Adrenal gland (tissue), 12 donors: Measurements from ENCODE around the gene CREBL2. TPM values are rescaled to one million over a fixed set of nuclear protein-coding genes. Genes with fewer than 3 reads are reported as not detected.

ENCODE experiments used
- DNase-seq, 7 donors: peaks; one replicate each; pipeline ENCODE4 v3.0.0-alpha.2; 2019 to 2020
- H3K27ac ChIP-seq, 5 donors: fragments of 200-600 bp; sonication (generic) in 4 of 5; 1 replicate in 3 of 5; 2 replicates in 2 of 5; pipeline versions ENCODE4 v1.5.1 to v1.8.0; 2016 to 2020; ENCODE audit warnings: mild to moderate bottlenecking in 1 of 5
- H3K27me3 ChIP-seq: fragments of 200-600 bp; 2 replicates; pipeline ENCODE4 v1.8.0; 2021
- H3K36me3 ChIP-seq, 2 donors: fragments of 200-600 bp; replicated peaks in 1 of 2; 1 replicate in 1 of 2; 2 replicates in 1 of 2; pipeline versions ENCODE4 v1.5.1 to v1.8.0; 2018 to 2022
- H3K4me1 ChIP-seq, 2 donors: fragments of 200-600 bp; replicated peaks in 1 of 2; 1 replicate in 1 of 2; 2 replicates in 1 of 2; pipeline versions ENCODE4 v1.5.1 to v1.8.0; 2018 to 2021
- H3K4me3 ChIP-seq, 4 donors: fragments of 200-600 bp; sonication (generic) in 3 of 4; one replicate each; pipeline ENCODE4 v1.5.1; 2016 to 2018
- H3K9me3 ChIP-seq, 3 donors: fragments of 200-600 bp; sonication (generic) in 1 of 3; replicated peaks in 1 of 3; 1 replicate in 2 of 3; 2 replicates in 1 of 3; pipeline versions ENCODE4 v1.5.1 to v1.8.0; 2016 to 2021
- CTCF ChIP-seq, 6 experiments: fragments of 450-650 bp in 4 of 6; fragments of 200-600 bp in 2 of 6; sonication (generic) in 1 of 6; IDR thresholded peaks; 1 replicate in 5 of 6; 2 replicates in 1 of 6; pipeline versions ENCODE4 v1.5.1 to v1.8.0; 2016 to 2021; ENCODE audit warnings: antibody characterized with exemption in 6 of 6, mild to moderate bottlenecking in 2 of 6, moderate library complexity in 1 of 6
- POLR2A ChIP-seq, 2 donors: fragments of 450-650 bp; IDR thresholded peaks; one replicate each; pipeline ENCODE4 v1.6.1; 2017; ENCODE audit warnings: antibody characterized with exemption in 2 of 2, mild to moderate bottlenecking in 2 of 2, moderate library complexity in 1 of 2
- WGBS, 4 donors: extraction: QIAGEN DNeasy Blood & Tissue Kit in 2 of 4; methylation state at CpG; one replicate each; pipeline versions ENCODE4 v1.1.5 to v1.1.7; 2013 to 2017; 5-methylcytosine and 5-hydroxymethylcytosine counted together
- intact Hi-C, 2 donors: fragments of 100-400 bp; cut with DNase I; formaldehyde crosslinking; loops; one replicate each; pipeline versions ENCODE4 v1.14.1 to v1.15.0; 2022 to 2023
- polyA plus RNA-seq, 3 donors: library from polyadenylated mRNA; stranded (reverse); fragments of 200-250 nt in 2 of 3; fragments of 350-450 nt in 1 of 3; fragmentation: Illumina TruSeq in 1 of 3; extraction: RNeasy Lipid Tissue Mini Kit (QIAGEN cat#74804) in 1 of 3; gene quantifications; one replicate each; pipeline ENCODE4 v1.2.3, GENCODE V29; 2013 to 2014
- total RNA-seq, 9 donors: library from RNA; depleted of rRNA in 4 of 9; stranded (reverse); fragments of >200 nt in 4 of 9; fragments of 120-200 nt in 1 of 9; fragmentation: NEBNext Ultra II Directional in 1 of 9; extraction: Animal tissue kit (Norgen Biotek cat#: 25700) in 1 of 9; gene quantifications; one replicate each; pipeline versions ENCODE4 v1.1.0 to v1.2.4, GENCODE V29; 2013 to 2023
- donor health status: healthy with polysubstance abuse.
- donor health status: Bipolar disorder and iron deficiency.
- donor health status: DM: yes; HTN: yes; CAD: no.
- donor health status: DM: no; HTN: no; CAD: no.
- donor health status: DM: no; HTN: no; CAD: no.
- donor health status: DM: yes; HTN: yes; CAD: no.

CREBL2 gene
- total and polyA plus RNA-seq, 12 donors, result 41.5 to 357 (median 141) TPM

DNA sequence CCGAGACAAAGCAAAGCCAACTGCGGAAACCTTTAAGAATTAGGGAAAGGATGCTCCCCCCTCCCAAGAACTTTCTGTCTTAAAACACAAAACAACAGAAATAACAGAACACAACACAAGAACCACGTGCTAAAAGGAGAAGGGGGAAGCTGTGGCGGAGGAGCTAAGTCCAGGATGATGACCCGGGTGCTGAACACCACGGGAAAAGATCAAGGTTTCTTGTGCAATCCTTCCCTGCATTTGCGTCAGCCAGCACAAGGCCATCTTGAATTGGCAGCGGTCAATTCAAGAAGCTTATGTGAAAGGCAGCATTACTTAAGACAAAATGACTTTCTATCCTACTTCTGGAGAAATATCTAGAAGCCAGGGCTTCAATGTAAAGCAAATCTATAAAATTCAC, 11.0 kb upstream of the CREBL2 start:
- Histone ChIP-seq H3K27ac (peak overlapping the region; percentile 73 to 94 (median 91)), H3K9me3 (no peaks in the 10 kb centered on the region), H3K4me1 (peaks cover 19 to 24% of the 10 kb centered on the region in 2 donors), H3K27me3 (no peaks in the 10 kb centered on the region), H3K4me3 (no peak overlapping the region), H3K36me3 (no peaks in the 10 kb centered on the region)
- intact Hi-C loops, result no loop called here
- no peak for TF ChIP-seq CTCF (IDR thresholded peaks at IDR 0.05)
- peak in 1 of 2 donors; percentile 31 for TF ChIP-seq POLR2A (IDR thresholded peaks at IDR 0.05)
- DNase-seq, result peak; percentile 85 to 95 (median 92)
- WGBS, 4 donors, result 27 to 44% (median 33%) methylated on average over 8 of the region's 8 CpGs

DNA sequence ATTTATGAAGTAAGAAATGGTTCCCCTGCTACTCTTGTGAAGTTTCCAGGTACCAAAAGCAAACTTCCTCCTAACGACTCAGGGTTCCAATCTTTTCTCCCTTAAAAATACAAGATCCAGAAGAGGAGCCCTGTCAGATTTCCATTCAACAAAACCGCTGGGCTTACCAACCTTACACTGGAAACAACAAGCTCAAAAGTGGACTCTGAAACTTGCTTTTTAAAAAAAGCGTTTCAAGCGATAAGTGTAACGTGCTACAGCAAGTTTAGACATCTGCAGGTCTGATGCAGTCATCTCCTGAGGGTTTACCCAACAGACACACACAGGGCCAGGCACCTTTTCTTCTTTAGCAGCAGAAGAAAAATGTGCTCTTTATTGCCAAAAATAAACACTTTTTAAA, 6.9 kb upstream of the CREBL2 start:
- Histone ChIP-seq H3K27ac (peak overlapping the region in 2 of 5 donors; percentile 55 to 76), H3K4me3 (no peak overlapping the region), H3K27me3 (no peaks in the 10 kb centered on the region), H3K9me3 (no peaks in the 10 kb centered on the region), H3K36me3 (no peaks in the 10 kb centered on the region), H3K4me1 (peaks cover 15 to 20% of the 10 kb centered on the region in 2 donors)
- TF ChIP-seq CTCF (IDR thresholded peaks at IDR 0.05) (no peak), POLR2A (IDR thresholded peaks at IDR 0.05) (no peak)
- intact Hi-C loops, result no loop called here
- WGBS, 4 donors, result 82 to 89% (median 85%) methylated on average over 5 of the region's 5 CpGs
- DNase-seq, result no peak

DNA sequence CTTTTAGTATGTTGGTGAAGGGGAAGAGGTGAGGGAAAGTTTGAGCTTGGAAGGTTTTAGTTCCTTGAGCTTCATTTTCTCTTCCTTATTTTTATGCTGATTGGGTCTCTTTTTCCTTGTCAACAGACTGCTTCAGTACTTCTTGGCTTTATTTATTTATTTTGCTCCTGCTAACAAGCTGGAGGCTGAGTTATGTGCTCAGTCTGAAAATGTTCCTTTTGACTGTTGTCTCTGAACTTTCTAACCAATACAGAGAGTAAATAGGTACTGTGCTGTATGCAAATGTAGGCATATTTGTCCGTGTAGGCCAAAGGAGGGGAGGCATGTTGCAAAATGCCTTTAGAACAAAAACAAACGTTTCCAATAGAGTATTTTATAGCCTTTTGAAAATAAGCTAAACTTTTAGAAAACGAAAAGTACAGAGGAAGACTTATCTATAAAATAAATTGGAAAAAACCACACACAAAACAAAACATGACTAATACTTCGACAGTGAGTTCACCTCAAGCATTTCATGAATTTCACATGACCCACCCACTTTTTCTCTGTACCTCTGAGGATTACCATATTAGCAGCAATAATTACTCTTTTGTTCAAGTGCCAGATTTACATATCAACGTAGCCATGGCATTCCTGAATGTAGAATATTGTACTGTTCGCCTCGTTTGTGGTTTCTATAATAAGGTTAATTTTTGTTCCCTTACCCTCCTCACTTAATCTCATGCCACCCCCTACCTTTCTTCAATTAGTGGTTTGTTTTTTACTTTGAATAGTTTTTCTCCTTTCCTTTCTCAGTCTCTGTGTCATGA, 4.7 kb upstream of the CREBL2 start:
- WGBS, 4 donors, result 54 to 66% (median 57%) methylated on average over 7 of the region's 7 CpGs
- Histone ChIP-seq H3K27me3 (no peaks in the 10 kb centered on the region), H3K27ac (peak overlapping the region; percentile 31 to 76 (median 50)), H3K36me3 (no peaks in the 10 kb centered on the region), H3K4me3 (no peak overlapping the region), H3K4me1 (peaks cover 4 to 14% of the 10 kb centered on the region in 2 donors), H3K9me3 (no peaks in the 10 kb centered on the region)
- TF ChIP-seq POLR2A (IDR thresholded peaks at IDR 0.05) (no peak), CTCF (IDR thresholded peaks at IDR 0.05) (no peak)
- intact Hi-C loops, result no loop called here
- no peak for DNase-seq

- WGBS, 4 donors, result 84 to 100% (median 93%) methylated on average over 1 of the region's 1 CpG
- Histone ChIP-seq H3K27ac (peak overlapping the region in 1 of 5 donors; percentile 26), H3K4me1 (peaks cover 4 to 26% of the 10 kb centered on the region in 2 donors), H3K4me3 (no peak overlapping the region), H3K27me3 (no peaks in the 10 kb centered on the region), H3K36me3 (no peaks in the 10 kb centered on the region), H3K9me3 (no peaks in the 10 kb centered on the region)
- peak in 1 of 7 donors; percentile 25 for DNase-seq
- intact Hi-C loops, result no loop called here
- TF ChIP-seq POLR2A (IDR thresholded peaks at IDR 0.05) (no peak), CTCF (IDR thresholded peaks at IDR 0.05) (peak in 3 of 6 experiments; percentile 25 to 35 (median 25))
Observed at GRCh38 chr12:12608557-12608957, 3.1 kb upstream of the CREBL2 start.
